GM10266 (cell line): ENCODE results near the gene BMAL1.

Experiments
- DNase-seq: peaks from one replicate; pipeline ENCODE4 v3.0.0; 2012; ENCODE audit errors: extremely low spot score
- TF ChIP-seq, protein P1 (sequence below): IDR thresholded peaks from 2 replicates; pipeline ENCODE4 v1.5.1; 2012; ENCODE audit warnings: mild to moderate bottlenecking, low read depth; ENCODE audit not compliant: control insufficient read depth, insufficient read depth; ENCODE audit errors: missing control alignments

Gene BMAL1

DNA sequence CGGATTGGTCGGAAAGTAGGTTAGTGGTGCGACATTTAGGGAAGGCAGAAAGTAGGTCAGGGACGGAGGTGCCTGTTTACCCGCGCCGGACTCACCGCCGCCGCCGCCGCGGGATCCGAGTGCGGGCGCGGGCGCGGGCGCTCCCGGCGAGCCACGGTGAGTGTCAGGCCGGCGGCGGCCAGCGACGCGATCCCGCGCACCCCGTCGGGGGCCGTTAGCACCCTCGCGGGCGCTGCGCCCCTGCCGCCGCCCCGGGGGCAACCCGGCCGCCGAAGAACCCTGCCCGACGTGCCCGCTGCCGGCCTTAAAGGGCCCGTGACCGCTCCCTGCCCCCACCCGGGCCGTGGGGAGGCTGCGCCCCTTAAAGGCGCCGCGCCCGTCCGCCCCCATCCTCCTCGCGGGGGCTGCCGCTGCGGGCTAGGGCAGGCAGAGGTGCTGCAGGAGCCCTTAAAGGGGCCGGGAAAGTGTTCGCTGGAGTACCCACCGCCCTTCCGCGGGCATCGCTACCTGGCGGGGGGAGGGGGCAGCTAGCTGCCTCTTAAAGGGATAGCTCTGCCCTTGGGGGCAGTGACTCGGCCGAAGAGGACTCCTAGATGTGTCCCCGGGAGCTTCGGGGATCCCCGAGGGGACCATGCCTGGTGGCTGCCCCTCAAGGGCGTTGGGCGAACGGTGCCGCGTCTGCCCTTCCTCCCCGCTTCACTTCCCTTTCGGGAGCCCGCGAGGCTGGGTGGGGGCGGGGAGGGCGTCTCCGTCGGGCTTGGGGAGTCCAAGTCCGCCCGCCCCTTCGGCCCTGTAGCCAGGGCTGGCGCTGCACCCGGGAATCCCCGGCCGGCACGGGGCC lies at the start of gene BMAL1:
Gene BMAL1 (plus strand): TSS at position 23 of the 841 bp plus-strand sequence. CDS start 76,519 bp downstream, outside the sequence.
- DNase-seq, result peak; percentile 56
- TF ChIP-seq, protein P1, sequence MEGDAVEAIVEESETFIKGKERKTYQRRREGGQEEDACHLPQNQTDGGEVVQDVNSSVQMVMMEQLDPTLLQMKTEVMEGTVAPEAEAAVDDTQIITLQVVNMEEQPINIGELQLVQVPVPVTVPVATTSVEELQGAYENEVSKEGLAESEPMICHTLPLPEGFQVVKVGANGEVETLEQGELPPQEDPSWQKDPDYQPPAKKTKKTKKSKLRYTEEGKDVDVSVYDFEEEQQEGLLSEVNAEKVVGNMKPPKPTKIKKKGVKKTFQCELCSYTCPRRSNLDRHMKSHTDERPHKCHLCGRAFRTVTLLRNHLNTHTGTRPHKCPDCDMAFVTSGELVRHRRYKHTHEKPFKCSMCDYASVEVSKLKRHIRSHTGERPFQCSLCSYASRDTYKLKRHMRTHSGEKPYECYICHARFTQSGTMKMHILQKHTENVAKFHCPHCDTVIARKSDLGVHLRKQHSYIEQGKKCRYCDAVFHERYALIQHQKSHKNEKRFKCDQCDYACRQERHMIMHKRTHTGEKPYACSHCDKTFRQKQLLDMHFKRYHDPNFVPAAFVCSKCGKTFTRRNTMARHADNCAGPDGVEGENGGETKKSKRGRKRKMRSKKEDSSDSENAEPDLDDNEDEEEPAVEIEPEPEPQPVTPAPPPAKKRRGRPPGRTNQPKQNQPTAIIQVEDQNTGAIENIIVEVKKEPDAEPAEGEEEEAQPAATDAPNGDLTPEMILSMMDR, result no peak

DNA sequence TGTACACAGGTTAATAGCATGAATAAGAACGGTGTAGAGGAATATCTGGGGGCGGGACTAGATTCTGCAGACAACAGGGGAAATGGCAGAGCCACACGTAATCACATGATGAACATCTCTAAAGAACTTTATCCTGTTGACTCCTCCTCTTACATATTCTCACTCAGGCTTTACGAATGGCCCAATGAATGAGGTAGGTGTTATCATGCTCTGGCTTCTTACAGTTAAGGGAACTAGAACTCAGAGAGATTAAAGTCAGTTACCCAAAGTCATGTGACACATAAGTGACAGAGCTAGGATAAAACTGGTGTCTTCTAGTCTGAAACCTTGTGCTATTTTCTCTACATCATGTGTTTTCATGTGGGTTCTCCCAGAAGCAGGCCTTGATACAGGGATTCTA lies 49.0 kb upstream of the BMAL1 start:
- TF ChIP-seq, protein P1, result no peak
- DNase-seq, result no peak

DNA sequence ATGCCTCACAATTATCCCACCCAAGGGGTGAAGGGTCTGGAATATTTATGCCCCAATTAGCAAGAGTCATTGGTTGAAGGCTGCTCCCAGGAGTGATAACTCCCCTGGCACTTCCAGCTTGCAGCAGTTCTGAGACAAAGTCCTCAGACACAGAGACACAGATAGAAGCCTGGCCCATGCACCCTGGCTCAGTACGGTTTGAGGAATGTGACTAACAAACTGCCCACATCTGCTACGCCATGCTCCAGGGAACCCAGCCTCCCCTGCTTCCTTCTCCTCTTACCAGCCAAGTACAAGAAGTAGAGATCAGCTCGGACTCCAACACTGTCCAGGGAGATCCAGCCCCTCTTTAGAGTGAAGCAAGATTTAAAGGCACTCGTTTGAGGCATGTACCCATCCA lies 48.5 kb upstream of the BMAL1 start:
- DNase-seq, result no peak
- TF ChIP-seq, protein P1, result no peak

DNA sequence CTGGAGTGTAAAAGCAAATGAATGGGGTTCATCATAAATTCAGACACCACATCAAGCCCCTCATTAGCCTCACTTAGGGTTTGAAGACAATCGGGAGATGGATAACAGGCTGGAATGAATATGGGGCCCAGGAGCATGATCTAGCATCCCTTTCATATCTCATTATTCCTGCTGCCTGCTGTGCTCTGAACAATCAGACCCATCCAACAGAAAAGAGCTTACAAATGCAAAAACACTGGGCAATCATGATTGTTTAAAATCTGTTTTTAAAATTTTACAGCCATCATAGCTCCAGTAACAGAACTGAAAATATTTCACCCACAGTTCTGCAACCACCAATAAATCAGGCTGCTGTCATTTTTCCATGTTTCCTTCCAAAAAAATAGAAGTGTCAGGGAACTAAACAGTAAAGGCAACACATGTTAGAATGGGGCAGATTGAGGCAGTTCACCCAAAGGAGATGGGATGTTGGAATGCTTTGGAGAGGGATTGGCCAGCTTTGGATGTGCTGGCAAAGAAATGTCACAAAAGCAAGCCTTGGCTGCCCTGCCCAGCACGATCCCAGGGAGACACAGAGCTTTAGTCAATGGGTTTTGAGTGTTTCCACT lies 47.8 kb upstream of the BMAL1 start:
- TF ChIP-seq, protein P1, result no peak

DNA sequence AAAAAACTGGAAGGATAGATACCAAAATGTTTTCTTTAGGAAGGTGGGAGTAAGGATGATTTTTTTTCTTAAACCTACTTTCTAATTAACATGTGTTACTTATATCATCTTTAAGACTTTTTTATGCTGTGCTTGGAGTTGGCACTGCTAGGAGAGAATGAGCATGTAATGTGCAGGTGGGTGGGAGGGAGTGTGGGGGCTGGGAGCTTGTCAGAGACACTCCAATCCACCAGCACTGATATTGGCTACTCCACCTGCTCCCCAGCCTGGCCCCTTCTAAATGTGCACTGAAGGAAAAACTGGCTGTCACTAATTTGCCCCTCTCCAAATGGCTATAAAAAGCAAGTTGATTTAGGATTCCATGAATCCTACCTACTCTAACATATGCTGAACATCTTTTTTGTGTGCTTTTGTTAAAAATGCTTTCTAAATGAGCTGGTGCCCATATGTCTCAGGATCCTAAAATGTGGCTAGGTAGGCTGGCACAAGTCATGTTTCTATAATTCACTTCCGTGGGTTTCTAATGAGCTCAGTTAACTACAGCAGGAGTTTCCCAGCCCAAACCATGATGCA lies 44.3 kb upstream of the BMAL1 start:
- TF ChIP-seq, protein P1, result no peak

More for the DNA sequence above, 47.8 kb upstream of the BMAL1 start:
- no peak for DNase-seq

DNA sequence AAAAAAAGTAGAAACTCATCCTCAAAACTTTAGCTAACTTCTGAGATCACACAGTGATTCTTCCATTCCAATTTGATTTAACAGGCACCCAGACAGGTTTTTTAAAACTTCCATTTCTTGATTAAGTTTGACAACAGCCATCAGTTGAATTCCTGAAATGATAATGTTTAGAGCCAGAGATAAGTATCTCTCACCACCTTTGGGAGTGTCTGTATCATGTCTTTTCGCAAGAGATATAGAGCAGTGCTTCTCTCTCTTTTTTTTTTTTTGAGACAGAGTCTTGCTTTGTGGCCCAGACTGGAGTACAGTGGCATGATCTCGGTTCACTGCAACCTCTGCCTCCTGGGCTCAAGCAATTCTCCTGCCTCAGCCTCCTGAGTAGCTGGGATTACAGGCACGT lies 41.7 kb upstream of the BMAL1 start:
- TF ChIP-seq, protein P1, result no peak
- no peak for DNase-seq

More for the DNA sequence above, 44.3 kb upstream of the BMAL1 start:
- no peak for DNase-seq

DNA sequence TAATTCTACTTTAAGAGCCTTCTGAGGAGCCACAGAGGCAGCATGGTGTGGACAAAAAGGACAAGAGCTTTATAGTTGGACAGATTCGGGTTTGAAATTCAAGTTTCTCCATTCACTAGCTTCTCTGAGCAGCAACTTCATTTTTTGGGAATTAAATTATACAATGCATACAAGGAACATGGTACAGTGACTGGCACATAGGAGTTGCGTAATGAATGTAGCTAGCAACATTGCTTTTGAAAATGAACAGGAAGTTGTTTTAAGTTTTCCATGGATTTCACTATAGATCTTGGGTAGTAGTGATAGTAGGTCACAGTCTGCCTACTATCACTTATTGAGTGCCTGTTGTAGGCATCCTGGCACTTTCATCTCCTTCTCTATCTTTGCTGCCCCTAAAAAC lies 41.0 kb upstream of the BMAL1 start:
- TF ChIP-seq, protein P1, result no peak
- no peak for DNase-seq
